H1 (cell line): ENCODE data around the gene HSD17B2.

Experiments
- JUN ChIP-seq: IDR thresholded peaks from 2 replicates; pipeline ENCODE4 v1.6.1; 2011; ENCODE audit warnings: low read depth, mild to moderate bottlenecking, improper control_type of control experiment, low read length
- KDM5A ChIP-seq: fragments of 200-600 bp; IDR thresholded peaks from 2 replicates; pipeline ENCODE4 v1.7.1; 2012; ENCODE audit warnings: mild to moderate bottlenecking, low read length, inconsistent platforms, mixed read lengths
- NRF1 ChIP-seq: IDR thresholded peaks from 2 replicates; pipeline ENCODE4 v1.6.1; 2011; ENCODE audit warnings: mild to moderate bottlenecking, low read depth, low read length, improper control_type of control experiment
- ZNF274 ChIP-seq: IDR thresholded peaks from 2 replicates; pipeline ENCODE4 v1.7.0; 2012; ENCODE audit warnings: low read length, borderline replicate concordance; ENCODE audit errors: extremely low read depth

DNA sequence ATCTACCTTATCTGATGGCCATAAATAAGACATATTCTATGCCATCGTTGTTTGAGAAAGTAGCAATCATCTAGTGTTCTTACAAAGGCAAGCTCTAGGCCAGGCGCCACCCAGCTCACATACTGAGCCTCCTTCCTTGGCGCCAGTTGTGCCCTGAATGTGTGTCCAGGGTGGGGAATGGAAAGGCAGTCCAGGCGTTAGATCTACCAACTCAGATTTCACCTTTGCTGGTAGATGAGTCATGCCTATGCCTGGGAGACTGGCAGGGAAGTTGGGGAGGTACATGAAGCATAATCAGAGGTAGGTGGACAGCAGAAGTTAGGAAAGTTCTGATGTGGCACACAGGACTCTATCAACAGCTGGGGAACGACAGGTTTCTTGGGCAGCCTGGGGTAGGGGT lies 47.3 kb upstream of the HSD17B2 start:
- TF ChIP-seq KDM5A (no peak), JUN (no peak), NRF1 (no peak), ZNF274 (no peak)
